ENCODE data around the gene PEX11G.

DNA sequence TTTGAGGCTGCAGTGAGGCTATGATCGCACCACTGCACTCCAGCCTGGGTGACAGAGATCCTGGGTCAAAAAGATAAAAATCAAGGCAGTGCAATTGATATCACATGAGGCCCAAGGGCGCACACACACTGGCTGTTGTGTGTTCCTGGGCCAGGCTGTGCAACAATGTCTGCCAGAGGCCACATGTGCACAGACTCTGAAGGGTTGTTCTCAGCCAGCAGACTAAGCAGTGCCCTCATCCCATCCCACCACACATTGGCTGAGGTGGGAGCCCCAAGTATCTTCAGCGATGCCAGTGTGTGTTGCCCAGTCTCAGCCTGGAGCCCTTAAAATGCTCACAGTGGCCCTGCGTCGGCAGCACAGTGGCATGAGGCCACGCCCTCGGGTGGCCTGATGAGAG, 12.6 kb downstream of the PEX11G start:
- TF ChIP-seq, protein P1, sequence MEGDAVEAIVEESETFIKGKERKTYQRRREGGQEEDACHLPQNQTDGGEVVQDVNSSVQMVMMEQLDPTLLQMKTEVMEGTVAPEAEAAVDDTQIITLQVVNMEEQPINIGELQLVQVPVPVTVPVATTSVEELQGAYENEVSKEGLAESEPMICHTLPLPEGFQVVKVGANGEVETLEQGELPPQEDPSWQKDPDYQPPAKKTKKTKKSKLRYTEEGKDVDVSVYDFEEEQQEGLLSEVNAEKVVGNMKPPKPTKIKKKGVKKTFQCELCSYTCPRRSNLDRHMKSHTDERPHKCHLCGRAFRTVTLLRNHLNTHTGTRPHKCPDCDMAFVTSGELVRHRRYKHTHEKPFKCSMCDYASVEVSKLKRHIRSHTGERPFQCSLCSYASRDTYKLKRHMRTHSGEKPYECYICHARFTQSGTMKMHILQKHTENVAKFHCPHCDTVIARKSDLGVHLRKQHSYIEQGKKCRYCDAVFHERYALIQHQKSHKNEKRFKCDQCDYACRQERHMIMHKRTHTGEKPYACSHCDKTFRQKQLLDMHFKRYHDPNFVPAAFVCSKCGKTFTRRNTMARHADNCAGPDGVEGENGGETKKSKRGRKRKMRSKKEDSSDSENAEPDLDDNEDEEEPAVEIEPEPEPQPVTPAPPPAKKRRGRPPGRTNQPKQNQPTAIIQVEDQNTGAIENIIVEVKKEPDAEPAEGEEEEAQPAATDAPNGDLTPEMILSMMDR (IDR thresholded peaks at IDR 0.05): no peak
- TF ChIP-seq POLR2AphosphoS5 (IDR thresholded peaks at IDR 0.05): no peak
- TF ChIP-seq POLR2A (IDR thresholded peaks at IDR 0.05): no peak
- TF ChIP-seq EP300 (IDR thresholded peaks at IDR 0.05): no peak
